ENCODE results near the gene OGG1. TPM values are rescaled to one million over a fixed set of nuclear protein-coding genes. Genes with fewer than 3 reads are reported as not detected.

Gene OGG1
- total RNA-seq, 5 donors from 2014 or later (not counting 1 experiment from before 2014, with no cell fraction given), result 18.3 to 41.3 (median 38.1) TPM

GRCh38 chr3:9704347-9705322 lies 45.1 kb upstream of the OGG1 start:
- Mint-ChIP-seq H3K4me1 (peaks cover 10 to 22% (median 13%) of the 10 kb centered on the region in 3 donors), H3K4me3 (peak overlapping the region; percentile 53 to 63 (median 60)), H3K27ac (peak overlapping the region in 1 of 2 donors; percentile 27), H3K9me3 (peaks cover 0 to 4% (median 0%) of the 10 kb centered on the region in 3 donors), H3K36me3 (peaks cover 35% of the 10 kb centered on the region), H3K27me3 (peaks cover 14 to 29% of the 10 kb centered on the region in 2 donors)
- 7% methylated on average over 35 of the region's 62 CpGs for WGBS (ENCODE audit: insufficient coverage)
- Histone ChIP-seq H3K27ac (ENCODE audit: low read length) (no peak overlapping the region), H3K4me3 (ENCODE audit: control insufficient read depth in 1 of 2, extremely low read depth in 1 of 2, low read length in 1 of 2) (peak overlapping the region; percentile 7 to 33), H3K4me1 (ENCODE audit: control insufficient read depth in 1 of 2, extremely low read depth in 1 of 2, insufficient read depth in 2 of 2, low read length in 2 of 2) (peaks cover 4 to 17% of the 10 kb centered on the region in 2 experiments), H3K36me3 (ENCODE audit: control insufficient read depth in 2 of 2, extremely low read depth in 1 of 2, insufficient read depth in 1 of 2, low read length in 1 of 2) (peaks cover 4 to 17% of the 10 kb centered on the region in 2 donors), H3K9me3 (no peaks in the 10 kb centered on the region), H3K27me3 (replicated peaks in 1 of 2; ENCODE audit: control insufficient read depth in 2 of 2, extremely low read depth in 1 of 2, insufficient read depth in 2 of 2, low read length in 1 of 2) (peaks cover 2 to 38% of the 10 kb centered on the region in 2 experiments)
- peak; percentile 22 to 40 (median 32) for ATAC-seq (replicated peaks in 1 of 4)
- ChIA-PET POLR2A (no interaction called here), CTCF (no interaction called here)
- peak in 6 of 35 experiments; percentile 9 to 20 (median 11) for DNase-seq

- POLR2A ChIA-PET, result no interaction called here
Observed at GRCh38 chr3:9710174-9710739, 39.5 kb upstream of the OGG1 start.

GRCh38 chr3:9712415-9712814 lies 37.3 kb upstream of the OGG1 start:
- CTCF ChIA-PET, result no interaction called here
- POLR2A ChIA-PET, result no interaction called here
- peaks cover 0 to 9% of the 10 kb centered on the region in 2 donors for H3K27me3 Mint-ChIP-seq
- H3K9me3 Mint-ChIP-seq, result no peaks in the 10 kb centered on the region
- ATAC-seq (replicated peaks in 1 of 4), result no peak
- no peaks in the 10 kb centered on the region for H3K4me1 ChIP-seq (ENCODE audit: control insufficient read depth in 1 of 2, extremely low read depth in 1 of 2, insufficient read depth in 2 of 2, low read length in 2 of 2)
- H3K4me3 Mint-ChIP-seq, result no peak overlapping the region
- 88% methylated on average over 1 of the region's 2 CpGs for WGBS (ENCODE audit: insufficient coverage)
- no peak overlapping the region for H3K4me3 ChIP-seq (ENCODE audit: control insufficient read depth in 1 of 2, extremely low read depth in 1 of 2, low read length in 1 of 2)
- H3K27ac Mint-ChIP-seq, result no peak overlapping the region
- H3K36me3 Mint-ChIP-seq, result no peaks in the 10 kb centered on the region
- no peaks in the 10 kb centered on the region for H3K36me3 ChIP-seq (ENCODE audit: control insufficient read depth in 2 of 2, extremely low read depth in 1 of 2, insufficient read depth in 1 of 2, low read length in 1 of 2)
- peaks cover 0 to 7% of the 10 kb centered on the region in 2 experiments for H3K27me3 ChIP-seq (replicated peaks in 1 of 2; ENCODE audit: control insufficient read depth in 2 of 2, extremely low read depth in 1 of 2, insufficient read depth in 2 of 2, low read length in 1 of 2)
- no peak for DNase-seq
- peaks cover 2 to 6% (median 2%) of the 10 kb centered on the region in 3 donors for H3K4me1 Mint-ChIP-seq
- H3K9me3 ChIP-seq, result no peaks in the 10 kb centered on the region
- no peak overlapping the region for H3K27ac ChIP-seq (ENCODE audit: low read length)

More at GRCh38 chr3:9710174-9710739, 39.5 kb upstream of the OGG1 start:
- ATAC-seq (replicated peaks in 1 of 4) (no peak), DNase-seq (no peak)
- peaks cover 0 to 4% (median under 1%) of the 10 kb centered on the region in 3 donors for H3K4me1 Mint-ChIP-seq
- H3K27me3 ChIP-seq (replicated peaks in 1 of 2; ENCODE audit: control insufficient read depth in 2 of 2, extremely low read depth in 1 of 2, insufficient read depth in 2 of 2, low read length in 1 of 2), result peaks cover 0 to 19% of the 10 kb centered on the region in 2 experiments
- peaks cover 3% of the 10 kb centered on the region for H3K36me3 Mint-ChIP-seq
- H3K27ac ChIP-seq (ENCODE audit: low read length), result no peak overlapping the region
- H3K4me3 Mint-ChIP-seq, result no peak overlapping the region
- WGBS (ENCODE audit: insufficient coverage), result 63% methylated on average over 2 of the region's 3 CpGs
- H3K27me3 Mint-ChIP-seq, result peaks cover 10 to 18% of the 10 kb centered on the region in 2 donors
- H3K27ac Mint-ChIP-seq, result no peak overlapping the region
- H3K36me3 ChIP-seq (ENCODE audit: control insufficient read depth in 2 of 2, extremely low read depth in 1 of 2, insufficient read depth in 1 of 2, low read length in 1 of 2), result no peaks in the 10 kb centered on the region
- CTCF ChIA-PET, result interaction anchor here in 1 of 2 donors (0.7 kb wide), 1 partner anchor 178 kb away, joined by 3 read pairs; no protein-coding TSS in a partner anchor
- no peak overlapping the region for H3K4me3 ChIP-seq (ENCODE audit: control insufficient read depth in 1 of 2, extremely low read depth in 1 of 2, low read length in 1 of 2)
- no peaks in the 10 kb centered on the region for H3K4me1 ChIP-seq (ENCODE audit: control insufficient read depth in 1 of 2, extremely low read depth in 1 of 2, insufficient read depth in 2 of 2, low read length in 2 of 2)
- peaks cover 0 to 4% (median 0%) of the 10 kb centered on the region in 3 donors for H3K9me3 Mint-ChIP-seq
- H3K9me3 ChIP-seq, result no peaks in the 10 kb centered on the region

- ChIA-PET CTCF (no interaction called here), POLR2A (no interaction called here)
- peaks cover 0 to 8% of the 10 kb centered on the region in 2 donors for H3K27me3 Mint-ChIP-seq
- H3K9me3 ChIP-seq, result no peaks in the 10 kb centered on the region
- no peak overlapping the region for H3K27ac ChIP-seq (ENCODE audit: low read length)
- H3K4me3 Mint-ChIP-seq, result no peak overlapping the region
- no peak overlapping the region for H3K27ac Mint-ChIP-seq
- ATAC-seq (replicated peaks in 1 of 4), result no peak
- no peaks in the 10 kb centered on the region for H3K36me3 Mint-ChIP-seq
- H3K9me3 Mint-ChIP-seq, result no peaks in the 10 kb centered on the region
- 84% methylated on average over 4 of the region's 4 CpGs for WGBS (ENCODE audit: insufficient coverage)
- no peaks in the 10 kb centered on the region for H3K36me3 ChIP-seq (ENCODE audit: control insufficient read depth in 2 of 2, extremely low read depth in 1 of 2, insufficient read depth in 1 of 2, low read length in 1 of 2)
- H3K4me3 ChIP-seq (ENCODE audit: control insufficient read depth in 1 of 2, extremely low read depth in 1 of 2, low read length in 1 of 2), result no peak overlapping the region
- H3K4me1 Mint-ChIP-seq, result peaks cover 8 to 12% (median 9%) of the 10 kb centered on the region in 3 donors
- DNase-seq, result no peak
- H3K4me1 ChIP-seq (ENCODE audit: control insufficient read depth in 1 of 2, extremely low read depth in 1 of 2, insufficient read depth in 2 of 2, low read length in 2 of 2), result peaks cover 2 to 4% of the 10 kb centered on the region in 2 experiments
- H3K27me3 ChIP-seq (replicated peaks in 1 of 2; ENCODE audit: control insufficient read depth in 2 of 2, extremely low read depth in 1 of 2, insufficient read depth in 2 of 2, low read length in 1 of 2), result peaks cover 0 to 7% of the 10 kb centered on the region in 2 experiments
Observed at GRCh38 chr3:9713142-9713541, 36.6 kb upstream of the OGG1 start.

- CTCF ChIA-PET, result interaction anchor here in 1 of 2 donors (0.6 kb wide), 1 partner anchor 11 kb away, joined by 3 read pairs; no protein-coding TSS in a partner anchor
Observed at GRCh38 chr3:9715136-9715535, 34.6 kb upstream of the OGG1 start.

GRCh38 chr3:9715764-9716437 lies 33.9 kb upstream of the OGG1 start:
- H3K4me3 Mint-ChIP-seq, result no peak overlapping the region
- peak; percentile 53 to 82 (median 66) for ATAC-seq (replicated peaks in 1 of 4)
- H3K9me3 ChIP-seq, result no peaks in the 10 kb centered on the region
- ChIA-PET CTCF (interaction anchor here (0.5 to 0.6 kb wide), 2 partner anchors 10 to 15 kb away, joined by 3 read pairs; no protein-coding TSS in a partner anchor), POLR2A (no interaction called here)
- no peak overlapping the region for H3K27ac Mint-ChIP-seq
- peaks cover 0 to 5% of the 10 kb centered on the region in 2 donors for H3K27me3 Mint-ChIP-seq
- DNase-seq, result peak in 6 of 35 experiments; percentile 19 to 48 (median 30)
- no peaks in the 10 kb centered on the region for H3K36me3 ChIP-seq (ENCODE audit: control insufficient read depth in 2 of 2, extremely low read depth in 1 of 2, insufficient read depth in 1 of 2, low read length in 1 of 2)
- peaks cover 0 to 7% of the 10 kb centered on the region in 2 experiments for H3K27me3 ChIP-seq (replicated peaks in 1 of 2; ENCODE audit: control insufficient read depth in 2 of 2, extremely low read depth in 1 of 2, insufficient read depth in 2 of 2, low read length in 1 of 2)
- H3K4me1 Mint-ChIP-seq, result peaks cover 12 to 16% (median 14%) of the 10 kb centered on the region in 3 donors
- H3K36me3 Mint-ChIP-seq, result no peaks in the 10 kb centered on the region
- H3K27ac ChIP-seq (ENCODE audit: low read length), result no peak overlapping the region
- no peaks in the 10 kb centered on the region for H3K9me3 Mint-ChIP-seq
- H3K4me3 ChIP-seq (ENCODE audit: control insufficient read depth in 1 of 2, extremely low read depth in 1 of 2, low read length in 1 of 2), result no peak overlapping the region
- WGBS (ENCODE audit: insufficient coverage), result no CpG with 5 or more reads among the region's 6 CpGs
- H3K4me1 ChIP-seq (ENCODE audit: control insufficient read depth in 1 of 2, extremely low read depth in 1 of 2, insufficient read depth in 2 of 2, low read length in 2 of 2), result peaks cover 2 to 7% of the 10 kb centered on the region in 2 experiments

More at GRCh38 chr3:9715136-9715535, 34.6 kb upstream of the OGG1 start:
- Mint-ChIP-seq H3K27me3 (peaks cover 0 to 5% of the 10 kb centered on the region in 2 donors), H3K4me1 (peaks cover 12 to 16% (median 14%) of the 10 kb centered on the region in 3 donors), H3K36me3 (no peaks in the 10 kb centered on the region), H3K9me3 (no peaks in the 10 kb centered on the region), H3K4me3 (no peak overlapping the region), H3K27ac (no peak overlapping the region)
- no peak for ATAC-seq (replicated peaks in 1 of 4)
- Histone ChIP-seq H3K36me3 (ENCODE audit: control insufficient read depth in 2 of 2, extremely low read depth in 1 of 2, insufficient read depth in 1 of 2, low read length in 1 of 2) (no peaks in the 10 kb centered on the region), H3K4me3 (ENCODE audit: control insufficient read depth in 1 of 2, extremely low read depth in 1 of 2, low read length in 1 of 2) (no peak overlapping the region), H3K4me1 (ENCODE audit: control insufficient read depth in 1 of 2, extremely low read depth in 1 of 2, insufficient read depth in 2 of 2, low read length in 2 of 2) (peaks cover 2 to 7% of the 10 kb centered on the region in 2 experiments), H3K27me3 (replicated peaks in 1 of 2; ENCODE audit: control insufficient read depth in 2 of 2, extremely low read depth in 1 of 2, insufficient read depth in 2 of 2, low read length in 1 of 2) (peaks cover 0 to 7% of the 10 kb centered on the region in 2 experiments), H3K27ac (ENCODE audit: low read length) (no peak overlapping the region), H3K9me3 (no peaks in the 10 kb centered on the region)
- no peak for DNase-seq
- 13% methylated on average over 3 of the region's 4 CpGs for WGBS (ENCODE audit: insufficient coverage)
- POLR2A ChIA-PET, result no interaction called here

Measured in T-cell (primary cell).